ENCODE data around the gene FBLN1.

Gene FBLN1

DNA sequence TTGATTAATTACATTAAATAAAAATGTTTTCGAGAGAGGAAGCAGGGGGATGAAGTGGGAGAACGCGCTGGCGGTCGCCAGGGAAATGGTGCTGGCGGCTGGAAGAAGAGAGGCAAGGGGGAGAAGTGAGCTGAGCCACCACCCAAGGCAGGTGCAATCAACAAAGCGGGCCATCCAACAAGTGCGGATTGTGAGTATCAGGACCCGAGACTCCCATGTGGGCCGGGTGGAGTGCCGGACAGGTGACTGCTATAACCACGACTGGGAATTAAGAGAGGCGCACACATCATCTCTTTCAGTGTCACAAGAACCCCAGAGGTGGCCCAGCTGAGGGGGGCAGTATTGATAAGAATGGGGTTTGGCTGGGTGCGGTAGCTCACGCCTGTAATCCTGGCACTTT lies 127.8 kb downstream of the FBLN1 start:
- Histone ChIP-seq H3F3A (ENCODE audit: insufficient read depth) (no peaks in the 10 kb centered on the region), H3K4me2 (ENCODE audit: low read depth, low read length, poor library complexity, severe bottlenecking) (no peak overlapping the region), H3K27me3 (ENCODE audit: low read length) (no peaks in the 10 kb centered on the region), H3K27ac (ENCODE audit: low read depth, low read length) (no peak overlapping the region), H3K9ac (ENCODE audit: low read length) (no peak overlapping the region), H3K79me2 (ENCODE audit: insufficient read depth, low read length) (no peaks in the 10 kb centered on the region), H2AFZ (ENCODE audit: low read depth, low read length, severe bottlenecking) (no peak overlapping the region), H3K36me3 (ENCODE audit: low read length) (no peaks in the 10 kb centered on the region), H3K9me3 (ENCODE audit: insufficient read depth, low read length) (no peaks in the 10 kb centered on the region), H3K4me3 (ENCODE audit: insufficient read depth, low read length, poor library complexity, severe bottlenecking) (no peak overlapping the region), H3K9me2 (replicated peaks; ENCODE audit: insufficient read depth, low read length) (no peaks in the 10 kb centered on the region), H4K20me1 (ENCODE audit: low read depth, low read length) (no peaks in the 10 kb centered on the region)
- TF ChIP-seq CTCF (IDR thresholded peaks at IDR 0.05; ENCODE audit: insufficient read depth, low read length, poor library complexity, severe bottlenecking) = no peak
- TF ChIP-seq EZH2phosphoT487 (conservative IDR thresholded peaks at IDR 0.05; ENCODE audit: low read length) = no peak

- Histone ChIP-seq H3F3A (ENCODE audit: insufficient read depth) (no peaks in the 10 kb centered on the region), H3K27ac (ENCODE audit: low read depth, low read length) (no peak overlapping the region), H3K9me2 (replicated peaks; ENCODE audit: insufficient read depth, low read length) (no peaks in the 10 kb centered on the region), H2AFZ (ENCODE audit: low read depth, low read length, severe bottlenecking) (no peak overlapping the region), H3K9me3 (ENCODE audit: insufficient read depth, low read length) (no peaks in the 10 kb centered on the region), H3K9ac (ENCODE audit: low read length) (no peak overlapping the region), H4K20me1 (ENCODE audit: low read depth, low read length) (no peaks in the 10 kb centered on the region), H3K4me3 (ENCODE audit: insufficient read depth, low read length, poor library complexity, severe bottlenecking) (no peak overlapping the region), H3K36me3 (ENCODE audit: low read length) (no peaks in the 10 kb centered on the region), H3K27me3 (ENCODE audit: low read length) (no peaks in the 10 kb centered on the region), H3K79me2 (ENCODE audit: insufficient read depth, low read length) (no peaks in the 10 kb centered on the region), H3K4me2 (ENCODE audit: low read depth, low read length, poor library complexity, severe bottlenecking) (no peak overlapping the region)
- TF ChIP-seq CTCF (IDR thresholded peaks at IDR 0.05; ENCODE audit: insufficient read depth, low read length, poor library complexity, severe bottlenecking) = no peak
- no peak for TF ChIP-seq EZH2phosphoT487 (conservative IDR thresholded peaks at IDR 0.05; ENCODE audit: low read length)
Measured at GRCh38 chr22:45631140-45631840, 128.6 kb downstream of the FBLN1 start.

GRCh38 chr22:45631841-45632238 lies 129.2 kb downstream of the FBLN1 start:
- no peaks in the 10 kb centered on the region for H3K27me3 ChIP-seq (ENCODE audit: low read length)
- H3K9ac ChIP-seq (ENCODE audit: low read length) = no peak overlapping the region
- no peaks in the 10 kb centered on the region for H3K9me3 ChIP-seq (ENCODE audit: insufficient read depth, low read length)
- H4K20me1 ChIP-seq (ENCODE audit: low read depth, low read length) = no peaks in the 10 kb centered on the region
- no peaks in the 10 kb centered on the region for H3F3A ChIP-seq (ENCODE audit: insufficient read depth)
- H3K79me2 ChIP-seq (ENCODE audit: insufficient read depth, low read length) = no peaks in the 10 kb centered on the region
- no peak overlapping the region for H3K4me3 ChIP-seq (ENCODE audit: insufficient read depth, low read length, poor library complexity, severe bottlenecking)
- no peaks in the 10 kb centered on the region for H3K9me2 ChIP-seq (replicated peaks; ENCODE audit: insufficient read depth, low read length)
- no peak for TF ChIP-seq EZH2phosphoT487 (conservative IDR thresholded peaks at IDR 0.05; ENCODE audit: low read length)
- no peak for TF ChIP-seq CTCF (IDR thresholded peaks at IDR 0.05; ENCODE audit: insufficient read depth, low read length, poor library complexity, severe bottlenecking)
- no peak overlapping the region for H3K27ac ChIP-seq (ENCODE audit: low read depth, low read length)
- H3K4me2 ChIP-seq (ENCODE audit: low read depth, low read length, poor library complexity, severe bottlenecking) = no peak overlapping the region
- H2AFZ ChIP-seq (ENCODE audit: low read depth, low read length, severe bottlenecking) = no peak overlapping the region
- H3K36me3 ChIP-seq (ENCODE audit: low read length) = no peaks in the 10 kb centered on the region
